Fibroblast of the aortic adventitia (primary cell): ENCODE measurements around the gene CENPP. TPM values are rescaled to one million over a fixed set of nuclear protein-coding genes. Genes with fewer than 3 reads are reported as not detected.

Experiments used
- DNase-seq: peaks from one replicate; pipeline ENCODE4 v3.0.0-alpha.2; 2010; ENCODE audit warnings: low read depth
- H3K4me3 ChIP-seq: 2 replicates; pipeline ENCODE4 v1.5.1; 2011; ENCODE audit warnings: low read depth, mild to moderate bottlenecking, control low read depth, low read length, moderate library complexity
- CTCF ChIP-seq: IDR thresholded peaks from 2 replicates; pipeline ENCODE4 v1.5.1; 2011; ENCODE audit warnings: mild to moderate bottlenecking, low read length, control low read depth, inconsistent platforms; ENCODE audit not compliant: insufficient read depth
- total RNA-seq: library from RNA; depleted of rRNA; stranded (reverse); fragments of >200 nt; gene quantifications from 2 replicates; pipeline ENCODE4 v1.2.3, GENCODE V29; 2012; ENCODE audit warnings: low replicate concordance

CENPP gene
- total RNA-seq, 1 donor, result 19.3 TPM

GRCh38 chr9:92483627-92484545 is 158.1 kb downstream of the CENPP start:
- no peak overlapping the region for H3K4me3 ChIP-seq
- peak; percentile 46 for DNase-seq
- no peak for TF ChIP-seq CTCF

- TF ChIP-seq CTCF, result no peak
- DNase-seq, result no peak
- no peak overlapping the region for H3K4me3 ChIP-seq
Measured at GRCh38 chr9:92484563-92484962, 158.8 kb downstream of the CENPP start.

GRCh38 chr9:92486371-92486770 is 160.6 kb downstream of the CENPP start:
- no peak overlapping the region for H3K4me3 ChIP-seq
- no peak for TF ChIP-seq CTCF
- DNase-seq, result no peak

- no peak overlapping the region for H3K4me3 ChIP-seq
- no peak for TF ChIP-seq CTCF
- DNase-seq, result peak; percentile 63
Measured at GRCh38 chr9:92488681-92489550, 163.2 kb downstream of the CENPP start.

- TF ChIP-seq CTCF, result no peak
- no peak for DNase-seq
- no peak overlapping the region for H3K4me3 ChIP-seq
Measured at GRCh38 chr9:92492781-92493401, 167.1 kb downstream of the CENPP start.

- no peak overlapping the region for H3K4me3 ChIP-seq
- no peak for DNase-seq
- no peak for TF ChIP-seq CTCF
Measured at GRCh38 chr9:92493749-92494387, 168.1 kb downstream of the CENPP start.
